ENCODE data around the gene SPINK6.

Gene SPINK6, protein sequence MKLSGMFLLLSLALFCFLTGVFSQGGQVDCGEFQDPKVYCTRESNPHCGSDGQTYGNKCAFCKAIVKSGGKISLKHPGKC

DNA sequence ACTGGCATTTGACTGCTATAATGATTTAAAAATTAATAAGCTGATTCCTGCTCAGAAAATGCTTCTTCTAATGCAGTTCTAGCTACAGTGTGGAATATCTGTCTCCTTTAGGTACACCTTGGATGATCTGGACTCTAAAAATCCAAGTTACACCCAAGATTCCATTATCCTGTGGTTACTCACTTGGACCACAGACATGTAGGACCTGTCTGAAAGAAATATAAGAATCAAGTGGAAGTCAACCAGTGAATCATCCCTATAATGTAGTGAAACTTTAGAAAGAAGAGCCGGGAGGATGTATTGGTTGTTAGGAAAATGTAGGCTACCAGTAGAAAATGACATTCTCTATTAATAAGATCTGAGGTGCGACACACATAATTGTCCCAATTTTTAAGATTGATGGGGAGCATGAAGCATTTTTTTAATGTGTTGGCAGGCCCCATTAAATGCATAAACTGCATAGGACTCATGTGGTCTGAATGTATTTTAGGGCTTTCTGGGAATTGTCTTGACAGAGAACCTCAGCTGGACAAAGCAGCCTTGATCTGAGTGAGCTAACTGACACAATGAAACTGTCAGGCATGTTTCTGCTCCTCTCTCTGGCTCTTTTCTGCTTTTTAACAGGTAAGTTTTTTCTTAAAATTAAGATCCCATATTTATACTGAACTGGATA, at the start of gene SPINK6:
SPINK6 (plus strand) TSS at position 512 of the 673 bp plus-strand sequence; CDS start at position 567, 55 bp downstream.
- DNase-seq (ENCODE audit: low read depth, low spot score): no peak

DNA sequence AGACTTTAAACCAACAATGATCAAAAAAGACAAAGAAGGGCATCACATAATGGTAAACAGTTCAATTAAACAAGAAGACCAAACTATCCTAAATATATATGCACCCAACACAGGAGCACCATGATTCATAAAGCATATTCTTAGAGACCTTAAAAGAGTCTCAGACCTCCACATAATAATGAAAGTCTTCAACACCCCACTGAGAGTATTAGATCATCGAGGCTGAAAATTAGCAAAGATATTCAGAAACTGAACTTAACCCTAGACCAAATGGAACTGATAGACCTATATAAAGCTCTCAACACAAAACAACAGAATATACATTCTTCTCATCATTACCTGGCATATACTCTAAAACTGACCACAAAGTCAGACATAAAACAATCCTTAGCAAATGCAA, 46.2 kb upstream of the SPINK6 start:
- no peak for DNase-seq (ENCODE audit: low read depth, low spot score)

DNA sequence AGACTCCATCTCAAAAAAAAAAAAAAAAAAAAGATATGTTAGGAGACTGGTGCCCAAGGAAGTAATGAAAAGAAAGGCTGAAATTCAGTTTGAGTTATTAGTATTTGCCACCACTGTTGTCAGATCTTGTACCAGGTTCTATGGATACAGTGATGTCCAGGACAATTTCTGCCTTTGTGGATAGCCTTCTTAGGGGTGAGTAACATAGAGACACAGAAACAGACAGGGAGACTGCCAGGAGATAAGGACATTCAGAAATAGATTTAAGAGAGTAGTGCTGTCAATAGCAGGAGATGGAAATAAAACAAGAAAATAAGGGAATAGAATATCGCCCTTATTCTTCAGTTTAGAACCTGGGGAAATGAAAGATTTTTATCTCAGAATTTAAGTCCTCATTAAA, 40.8 kb upstream of the SPINK6 start:
- no peak for DNase-seq (ENCODE audit: low read depth, low spot score)

DNA sequence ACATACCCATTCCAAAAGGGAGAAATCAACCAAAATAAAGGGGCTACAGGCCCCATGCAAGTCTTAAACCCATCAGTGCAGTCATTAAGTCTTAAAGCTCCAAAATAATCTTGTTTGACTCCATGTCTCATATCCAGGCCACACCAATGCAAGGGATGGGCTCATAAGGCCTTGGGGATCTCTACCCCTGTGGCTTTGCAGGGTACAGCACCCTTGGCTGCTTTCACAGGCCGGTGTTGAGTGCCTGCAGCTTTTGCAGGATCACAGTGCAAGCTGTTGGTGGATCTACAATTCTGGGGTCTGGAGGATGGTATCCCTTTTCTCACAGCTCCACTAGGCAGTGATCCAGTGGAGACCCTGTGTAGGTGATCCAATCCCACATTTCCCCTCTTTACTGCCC, 39.5 kb upstream of the SPINK6 start:
- no peak for DNase-seq (ENCODE audit: low read depth, low spot score)

DNA sequence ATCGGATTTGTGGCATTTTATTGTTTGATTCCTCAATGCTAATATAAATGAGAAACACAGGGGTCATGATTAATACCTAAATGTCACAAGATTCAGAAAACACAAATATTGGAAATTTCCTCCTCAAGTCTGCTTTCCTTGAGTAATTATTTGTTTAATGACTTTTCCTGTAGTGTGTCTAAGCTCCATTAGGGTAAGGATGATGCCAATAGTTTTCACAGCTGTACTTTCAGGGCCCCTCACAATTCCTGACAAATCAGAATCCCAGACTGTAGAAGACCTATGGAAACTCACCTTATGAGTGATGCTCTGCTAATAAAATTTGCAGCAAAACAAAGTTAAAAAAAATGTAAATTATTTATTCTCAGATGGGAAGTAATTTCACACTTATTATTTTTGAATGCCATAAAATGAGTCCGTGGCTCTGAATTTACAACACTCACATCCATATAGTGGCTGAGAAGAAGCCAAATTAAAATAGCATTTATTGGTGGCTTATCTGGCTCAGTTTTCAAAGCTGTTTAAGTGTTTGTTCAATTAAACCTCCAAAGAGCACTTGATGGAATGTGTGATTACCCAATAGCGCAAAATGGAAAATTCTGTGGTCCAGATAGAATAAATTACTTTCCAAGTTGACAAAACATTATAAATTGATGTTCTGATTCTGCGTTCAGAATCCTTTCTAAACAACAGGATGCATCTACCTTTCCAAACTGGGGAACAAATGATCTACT, 36.1 kb upstream of the SPINK6 start:
- no peak for DNase-seq (ENCODE audit: low read depth, low spot score)

DNA sequence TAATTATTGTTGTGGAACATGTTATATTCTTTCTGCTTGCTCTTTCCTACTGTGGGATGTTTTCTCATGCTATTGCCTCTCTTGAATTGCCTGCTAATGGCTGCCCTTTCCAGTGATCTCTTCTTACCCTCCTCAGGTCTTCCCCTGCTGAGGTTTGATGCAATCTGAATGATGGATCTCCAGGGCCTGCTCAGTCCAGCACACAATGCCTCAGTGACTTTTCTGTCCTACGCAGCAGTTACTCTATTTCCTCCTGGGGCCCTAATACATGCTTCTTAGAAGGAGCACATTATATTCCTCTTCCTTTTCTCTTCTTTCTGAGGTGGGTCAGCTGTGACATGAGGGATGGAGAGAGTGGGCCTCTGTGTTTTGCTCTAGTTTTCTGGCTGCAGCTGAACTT, 34.6 kb upstream of the SPINK6 start, which contains the start of gene SPINK14:
SPINK14 (plus strand) TSS at position 301 of the 400 bp plus-strand sequence. CDS start 1,187 bp downstream, outside the sequence.
- DNase-seq (ENCODE audit: low read depth, low spot score): no peak

DNA sequence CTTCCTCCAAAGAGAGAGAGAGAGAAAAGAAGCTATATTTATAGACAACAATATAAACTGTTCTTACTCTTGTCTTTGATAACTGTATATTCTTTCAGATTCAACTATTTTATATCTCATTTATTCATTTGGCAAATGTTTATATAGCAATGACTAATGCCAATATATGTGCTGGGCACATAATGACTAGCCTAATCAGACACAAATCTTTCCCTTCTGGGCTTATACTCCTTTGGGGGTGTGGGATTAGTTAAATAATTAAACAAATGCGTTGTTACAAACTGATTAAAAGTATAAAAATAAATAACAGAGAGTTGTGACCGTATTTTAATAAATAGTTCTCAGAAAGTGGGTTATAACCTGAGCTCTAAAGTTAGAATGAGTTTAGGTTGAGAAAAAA, 30.5 kb upstream of the SPINK6 start:
- no peak for DNase-seq (ENCODE audit: low read depth, low spot score)

DNA sequence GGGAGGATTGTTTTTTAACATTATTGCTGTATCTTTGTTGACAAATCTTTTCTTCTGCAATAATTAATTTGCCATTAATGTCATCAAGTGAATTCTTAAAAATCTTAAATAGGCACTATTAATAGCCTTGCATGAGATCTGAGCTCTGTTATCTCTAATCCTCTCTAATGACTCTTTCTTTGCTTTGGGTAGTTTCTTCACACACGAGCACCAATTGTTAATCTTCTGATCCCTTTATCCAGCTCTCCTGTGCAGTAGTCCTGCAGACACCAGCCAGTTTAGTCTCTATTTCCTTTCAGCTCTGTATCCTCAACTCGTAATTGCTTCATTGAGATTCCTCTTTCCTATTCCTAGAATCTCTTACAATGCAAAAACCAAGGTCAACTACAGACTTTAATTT, 26.4 kb upstream of the SPINK6 start:
- DNase-seq (ENCODE audit: low read depth, low spot score): no peak

DNA sequence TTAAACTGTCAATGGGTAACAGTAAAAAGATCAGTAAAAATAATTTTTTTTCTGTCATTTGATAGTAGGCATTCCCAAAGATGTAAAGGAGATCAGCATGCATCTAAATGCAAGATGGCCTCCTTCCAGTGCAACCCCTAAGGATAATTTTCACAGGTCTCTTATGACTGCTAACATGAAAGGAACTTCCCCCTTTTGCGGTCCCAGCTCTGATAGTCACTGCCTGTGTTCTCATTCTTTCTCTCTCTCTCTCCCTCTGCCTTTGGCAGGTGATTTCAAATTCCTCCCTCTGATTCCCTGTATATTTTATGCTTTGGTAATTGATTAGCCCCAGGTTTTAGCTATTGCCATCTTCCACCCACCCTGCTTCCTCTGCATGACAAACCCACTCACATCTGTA, 25.6 kb upstream of the SPINK6 start:
- DNase-seq (ENCODE audit: low read depth, low spot score): no peak

DNA sequence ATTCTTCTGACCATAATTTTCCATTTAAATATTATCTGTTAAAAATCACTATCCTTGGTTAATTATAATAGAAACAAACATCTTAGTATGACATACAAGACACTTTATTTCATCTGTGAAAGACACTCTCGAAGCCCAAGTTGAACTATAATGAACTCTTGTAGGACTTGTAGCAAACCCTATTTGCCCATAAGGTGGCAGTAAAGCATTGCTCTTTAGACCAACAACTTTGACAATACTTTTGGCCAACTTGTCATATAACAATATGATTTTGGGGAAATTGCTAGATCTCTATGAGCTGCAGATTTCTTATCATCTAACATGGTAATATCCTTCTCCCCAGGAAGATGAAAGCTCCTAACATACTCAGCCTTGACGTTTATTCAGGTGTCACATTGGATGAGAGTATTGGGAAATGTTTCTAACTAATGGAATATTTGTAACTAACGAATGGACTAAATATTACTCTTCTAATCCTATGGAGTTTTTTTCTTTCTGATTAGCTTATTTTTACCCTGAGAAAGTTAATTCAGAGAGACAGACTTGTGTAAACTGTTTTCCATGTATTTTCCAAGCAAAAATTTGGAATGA, 23.5 kb upstream of the SPINK6 start:
- no peak for DNase-seq (ENCODE audit: low read depth, low spot score)

DNA sequence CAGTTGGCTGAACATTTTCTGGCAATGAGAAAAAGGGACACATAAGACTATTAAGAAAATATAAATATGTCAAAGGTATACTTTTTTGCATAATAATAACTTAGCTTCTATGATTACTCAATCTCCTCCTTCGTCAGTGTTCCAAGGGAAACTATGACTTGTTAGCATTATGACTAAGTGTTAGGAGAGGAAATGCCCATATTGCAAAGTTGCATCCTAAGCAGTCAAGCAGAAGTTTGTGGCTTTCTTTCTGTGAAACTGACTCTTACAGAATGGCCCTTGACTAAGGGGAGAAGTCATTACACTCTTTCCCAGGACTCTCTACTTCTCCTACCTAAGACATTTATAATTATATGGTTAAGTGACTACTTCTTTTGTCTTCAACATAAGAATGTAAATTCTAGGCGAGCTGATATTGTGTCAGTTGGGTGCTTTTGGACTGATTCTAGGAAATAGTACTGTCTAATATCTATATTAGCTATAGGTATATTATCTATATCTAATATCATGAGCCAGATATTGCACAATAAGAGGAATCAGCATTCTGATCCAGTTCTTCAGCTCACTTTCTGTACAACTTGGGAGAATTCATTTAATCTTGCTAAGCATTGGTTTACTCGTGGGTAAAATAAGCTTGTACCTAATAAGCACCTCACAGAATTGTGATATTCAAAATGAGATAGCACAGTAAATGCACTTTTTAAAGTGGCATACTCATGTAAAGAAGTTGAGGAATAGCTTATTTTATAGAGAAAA, 16.4 kb upstream of the SPINK6 start:
- DNase-seq (ENCODE audit: low read depth, low spot score): no peak

DNA sequence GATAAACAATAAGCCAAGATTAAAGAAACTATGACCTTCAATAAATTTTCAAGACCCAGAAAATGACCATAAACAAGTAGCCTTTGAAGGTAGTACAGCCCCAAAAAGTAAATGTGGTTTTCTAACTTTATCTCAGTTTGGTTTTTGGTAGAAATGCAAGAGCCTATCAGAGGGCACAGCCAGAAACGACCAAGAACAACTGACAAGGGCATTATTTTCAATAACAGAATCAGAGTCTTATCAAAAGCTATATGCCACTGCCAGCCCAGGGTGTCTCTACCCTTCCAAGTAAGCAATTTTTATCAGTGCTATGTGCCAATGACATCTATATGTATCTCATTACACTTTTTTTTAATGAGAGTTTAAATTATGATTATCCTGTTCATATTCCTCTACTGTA, 11.8 kb upstream of the SPINK6 start:
- DNase-seq (ENCODE audit: low read depth, low spot score): no peak

DNA sequence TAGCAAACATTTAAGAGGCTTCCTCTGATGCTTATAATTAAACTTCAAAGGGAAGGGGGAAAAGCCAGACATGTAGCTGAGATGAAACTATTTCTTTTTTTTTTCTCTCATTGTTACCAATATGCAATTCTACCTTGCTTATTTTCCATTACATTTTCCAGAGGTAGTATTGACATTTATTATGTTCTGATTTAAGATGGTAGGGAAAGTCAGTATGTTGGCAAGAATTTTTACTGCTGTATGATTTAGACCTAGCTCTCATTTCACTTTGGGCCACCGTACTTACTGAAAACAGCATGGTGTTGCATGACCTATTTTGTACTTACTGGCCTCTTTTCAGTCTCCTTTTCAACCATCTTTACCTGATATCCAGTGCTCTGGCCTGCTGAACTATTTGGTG, 9.6 kb upstream of the SPINK6 start:
- DNase-seq (ENCODE audit: low read depth, low spot score): no peak

DNA sequence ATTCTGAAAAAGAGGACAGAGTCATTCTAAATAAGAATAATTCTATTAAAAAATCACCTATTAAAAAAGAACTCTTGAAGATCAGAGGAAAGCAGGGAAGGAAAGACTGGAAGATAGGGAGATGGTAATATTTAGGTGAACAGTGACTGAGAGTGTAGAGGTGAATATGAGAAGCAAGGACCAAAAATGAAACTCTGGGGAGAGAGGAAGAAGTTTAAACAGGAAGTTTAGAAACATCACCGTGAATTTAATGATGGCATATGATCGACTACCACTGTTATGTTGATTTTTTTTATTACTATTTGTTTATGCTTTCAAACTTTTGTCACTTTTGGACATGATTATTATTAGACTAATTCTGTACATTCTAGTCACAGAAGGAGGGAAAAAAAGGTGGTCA, 1.7 kb upstream of the SPINK6 start:
- DNase-seq (ENCODE audit: low read depth, low spot score): no peak

DNA sequence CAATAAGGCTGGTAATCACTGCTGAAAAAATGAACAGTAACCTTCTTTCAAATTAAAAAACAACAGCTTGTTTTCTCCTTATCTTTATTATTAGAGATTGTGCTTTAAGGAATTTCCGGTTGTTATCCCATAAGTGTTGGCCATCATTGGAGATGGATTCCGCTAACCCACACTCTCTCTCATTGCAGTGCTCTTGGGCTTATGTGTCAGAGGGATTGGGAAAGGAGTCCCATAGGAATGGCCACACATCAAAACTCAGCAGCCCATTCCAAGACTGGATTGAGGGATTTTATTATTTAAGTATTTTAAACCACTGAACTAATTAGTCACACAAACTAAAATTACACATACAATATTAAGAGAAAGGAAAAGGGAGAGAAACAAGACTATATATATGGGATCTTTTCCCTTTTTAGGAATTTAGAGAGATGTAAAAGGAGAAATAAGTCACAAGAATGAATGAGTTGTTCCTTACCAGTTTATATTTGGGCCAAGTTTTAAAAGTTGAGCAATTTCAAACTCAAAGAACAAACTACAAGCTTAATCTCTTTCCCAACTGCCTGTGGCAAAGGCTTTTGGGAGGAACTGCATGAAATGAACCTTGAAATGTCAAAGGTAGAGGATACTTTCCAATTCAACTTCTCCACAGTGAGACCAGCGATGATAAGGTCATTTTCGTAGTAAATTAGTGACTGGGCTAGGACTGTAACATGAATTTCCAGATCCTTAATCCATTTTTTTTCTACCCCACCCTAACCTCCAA, 2.4 kb downstream of the SPINK6 start:
- DNase-seq (ENCODE audit: low read depth, low spot score): no peak

DNA sequence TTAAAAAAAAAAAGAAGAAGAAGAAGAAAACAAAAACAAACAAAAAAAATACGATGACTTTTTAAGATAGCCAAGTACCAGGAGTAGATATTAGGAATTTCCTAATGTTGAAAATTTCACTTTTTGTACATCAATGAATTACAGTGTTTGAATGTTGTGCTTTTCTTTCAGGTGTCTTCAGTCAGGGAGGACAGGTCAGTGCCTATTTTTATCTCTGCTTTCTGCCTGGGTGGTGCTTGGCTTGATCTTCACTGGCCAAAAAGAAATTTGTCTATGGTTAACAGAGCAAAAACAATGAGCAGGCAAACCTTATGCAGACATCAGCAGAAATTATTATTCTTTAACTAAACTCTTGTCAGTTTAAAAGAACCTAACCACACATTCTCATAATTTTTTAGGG, 3.0 kb downstream of the SPINK6 start:
- no peak for DNase-seq (ENCODE audit: low read depth, low spot score)

DNA sequence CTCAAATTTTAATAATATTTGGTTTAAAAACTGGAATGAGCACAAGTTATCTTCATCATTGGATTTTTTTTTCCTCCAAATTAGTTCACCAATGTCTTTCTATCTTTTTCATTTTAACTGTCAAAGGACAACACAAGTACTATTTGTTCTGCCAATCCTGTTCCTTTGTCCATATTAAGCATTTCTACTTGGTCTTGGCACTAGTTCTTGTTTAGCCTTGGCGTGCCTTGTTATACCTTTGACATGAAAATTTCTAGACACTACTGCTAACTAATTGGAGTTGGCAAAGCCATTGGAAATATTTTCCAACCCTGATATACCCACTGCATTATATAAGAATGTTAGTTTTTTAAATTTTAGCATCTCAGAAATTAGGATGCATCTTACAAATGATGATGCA, 3.8 kb downstream of the SPINK6 start:
- no peak for DNase-seq (ENCODE audit: low read depth, low spot score)

DNA sequence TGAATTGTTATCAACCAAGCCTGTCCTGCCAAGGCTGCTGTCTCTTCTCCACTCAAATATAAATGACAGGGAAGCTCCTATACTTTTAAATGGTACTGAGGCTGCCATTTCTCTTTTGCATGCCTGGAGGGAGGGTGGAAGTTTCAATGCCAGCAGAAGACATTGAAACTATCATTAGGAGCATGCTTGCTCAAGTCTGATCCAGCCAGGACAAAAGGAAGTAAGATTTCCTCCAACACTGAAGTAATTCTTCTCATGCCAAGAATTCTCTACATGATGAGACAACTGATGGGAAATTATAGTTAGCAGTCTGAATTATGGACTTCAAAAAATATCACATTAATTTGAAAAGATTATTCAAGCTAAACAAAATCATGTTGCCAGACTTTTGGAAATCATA, 5.4 kb downstream of the SPINK6 start:
- no peak for DNase-seq (ENCODE audit: low read depth, low spot score)

DNA sequence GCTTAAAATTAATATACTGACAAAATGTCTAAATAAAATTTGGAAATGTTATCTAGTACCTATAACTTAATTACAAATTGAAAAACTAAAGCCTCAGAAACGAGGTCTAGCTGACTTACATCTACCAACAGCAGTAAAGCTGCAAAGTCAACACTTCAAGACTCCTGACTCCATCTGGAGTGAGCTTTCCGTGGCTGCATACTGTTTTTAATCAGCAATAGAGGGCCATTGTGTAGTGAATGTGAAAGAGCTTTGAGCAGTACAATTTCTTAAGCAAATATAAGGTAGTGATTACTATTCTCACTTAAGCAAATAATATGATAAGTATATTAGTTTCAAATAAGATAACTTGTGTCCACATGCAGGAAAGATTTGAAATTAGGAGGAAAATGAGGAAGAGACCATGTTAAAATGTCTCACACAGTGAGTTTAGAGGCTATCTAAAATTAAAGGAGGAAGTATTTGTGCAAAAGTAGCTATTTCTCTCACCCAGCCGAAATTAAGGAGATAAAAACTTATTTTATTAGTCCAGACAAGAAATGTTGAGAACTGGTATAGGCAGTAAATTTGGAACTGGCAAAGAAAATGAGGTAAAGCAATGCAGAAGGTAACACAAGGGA, 6.4 kb downstream of the SPINK6 start:
- DNase-seq (ENCODE audit: low read depth, low spot score): no peak

DNA sequence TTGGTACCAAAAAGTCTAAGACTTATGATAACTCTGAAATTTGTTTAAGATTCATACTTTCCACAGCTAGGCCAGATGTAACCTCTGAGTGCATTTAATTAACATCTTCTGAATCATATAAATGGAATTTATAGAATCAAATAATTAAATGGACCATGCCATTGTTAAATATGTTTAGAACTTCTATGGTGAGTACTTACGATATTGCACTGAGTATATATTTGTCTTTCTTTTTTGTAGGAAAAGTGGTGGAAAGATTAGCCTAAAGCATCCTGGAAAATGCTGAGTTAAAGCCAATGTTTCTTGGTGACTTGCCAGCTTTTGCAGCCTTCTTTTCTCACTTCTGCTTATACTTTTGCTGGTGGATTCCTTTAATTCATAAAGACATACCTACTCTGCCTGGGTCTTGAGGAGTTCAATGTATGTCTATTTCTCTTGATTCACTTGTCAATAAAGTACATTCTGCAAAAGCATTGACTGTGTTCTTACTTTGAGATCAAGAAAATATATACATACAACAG, 11.9 kb downstream of the SPINK6 start:
- no peak for DNase-seq (ENCODE audit: low read depth, low spot score)

DNA sequence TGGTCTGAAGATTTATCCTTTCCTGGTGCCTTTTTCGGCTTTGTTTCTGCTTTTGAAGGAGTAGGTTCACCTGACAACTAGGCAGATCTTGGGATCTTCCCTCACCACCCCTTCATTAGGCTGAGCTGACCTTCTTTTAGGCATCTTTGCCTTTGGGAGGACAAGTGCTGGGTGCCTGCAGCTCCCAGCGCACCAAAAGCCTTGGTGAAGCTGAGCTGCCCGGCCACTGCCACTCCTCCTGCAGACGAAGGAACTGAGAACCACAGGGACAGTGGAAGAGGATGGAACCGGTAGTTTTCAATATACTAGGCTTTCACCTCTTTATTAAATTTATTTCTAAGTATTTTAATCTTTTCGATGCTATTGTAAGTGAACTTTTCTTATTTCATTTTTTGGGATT, 18.7 kb downstream of the SPINK6 start:
- DNase-seq (ENCODE audit: low read depth, low spot score): no peak
